Panc1 (cell line): ENCODE measurements around the gene GPRIN3. TPM values are rescaled to one million over a fixed set of nuclear protein-coding genes. Genes with fewer than 3 reads are reported as not detected.

ENCODE experiments used
- ATAC-seq: fragments of 200-7000 bp; cut with Tn5 transposase; 2 replicates; pipeline ENCODE4 v1.9.1; 2020; ENCODE audit warnings: mild to moderate bottlenecking, moderate library complexity
- BruUV-seq: library from RNA; stranded (reverse); fragments of 400-500 nt; replicated peaks from 2 replicates; lab custom pipeline; 2021; lab: Mats Ljungman, UMichigan
- CTCF ChIA-PET: fragments of 300-600 bp; sonication (Branson Sonifier 250); formaldehyde crosslinking; loops from one replicate; lab custom pipeline; 2022; ENCODE audit warnings: antibody characterized with exemption; lab: Charles Lee
- POLR2A ChIA-PET: fragments of 300-600 bp; sonication (Branson Sonifier 250); formaldehyde crosslinking; loops from one replicate; lab custom pipeline; 2022; ENCODE audit warnings: antibody characterized with exemption; lab: Charles Lee
- DNase-seq: peaks from one replicate; pipeline ENCODE4 v3.0.0-alpha.2; 2010; ENCODE audit warnings: low read depth, low spot score
- H3K27ac ChIP-seq: 2 replicates; pipeline ENCODE4 v1.5.1; 2011; ENCODE audit warnings: mild to moderate bottlenecking, low read length, inconsistent platforms
- H3K27me3 ChIP-seq: fragments of 200-500 bp; sonication (Bioruptor generic); 2 replicates; pipeline ENCODE4 v1.6.0; 2014; ENCODE audit warnings: low read length, inconsistent platforms; ENCODE audit not compliant: control insufficient read depth, insufficient read depth
- H3K36me3 ChIP-seq: fragments of 200-500 bp; sonication (Bioruptor generic); 2 replicates; pipeline ENCODE4 v1.5.1; 2014; ENCODE audit warnings: inconsistent platforms, mild to moderate bottlenecking, low read length, moderate library complexity; ENCODE audit not compliant: control insufficient read depth, insufficient read depth
- H3K4me1 ChIP-seq: 2 replicates; pipeline ENCODE4 v1.5.1; 2011; ENCODE audit warnings: inconsistent platforms, mild to moderate bottlenecking, low read length, moderate library complexity; ENCODE audit not compliant: control insufficient read depth, insufficient read depth
- H3K4me3 ChIP-seq, 2 experiments: 2 replicates each; pipeline ENCODE4 v1.5.1; 2011 to 2012; ENCODE audit warnings: low read depth in 2 of 2, low read length in 2 of 2, mild to moderate bottlenecking in 2 of 2, inconsistent platforms in 1 of 2, moderate library complexity in 1 of 2
- H3K9me3 ChIP-seq: fragments of 200-500 bp; sonication (Bioruptor generic); 2 replicates; pipeline ENCODE4 v1.5.1; 2014; ENCODE audit warnings: low read depth, mild to moderate bottlenecking, inconsistent platforms, low read length, moderate library complexity; ENCODE audit not compliant: control insufficient read depth, insufficient read depth
- POLR2AphosphoS5 ChIP-seq: IDR thresholded peaks from 2 replicates; pipeline ENCODE4 v1.6.1; 2012; ENCODE audit warnings: mild to moderate bottlenecking, low read depth, low read length, moderate library complexity
- SIN3A ChIP-seq: IDR thresholded peaks from 2 replicates; pipeline ENCODE4 v1.6.1; 2012; ENCODE audit warnings: low read depth, mild to moderate bottlenecking, low read length, moderate library complexity, borderline replicate concordance; ENCODE audit not compliant: insufficient read depth
- TCF7L2 ChIP-seq: IDR thresholded peaks from 2 replicates; pipeline ENCODE4 v1.6.1; 2011; ENCODE audit warnings: mild to moderate bottlenecking, low read depth, low read length, inconsistent platforms
- in situ Hi-C: cut with HindIII; loops from 2 replicates; pipeline ENCODE4 v1.10.0; 2016; ENCODE audit warnings: low sequenced_read_pairs, low pct_unique_long_range_greater_than_20kb
- intact Hi-C: fragments of 100-400 bp; cut with micrococcal nuclease; formaldehyde crosslinking; loops from one replicate; pipeline ENCODE4 v1.10.0; 2022; ENCODE audit not compliant: unreplicated experiment
- total RNA-seq: library from RNA; stranded (reverse); gene quantifications from one replicate; pipeline ENCODE4 v1.2.1, GENCODE V29; 2021; ENCODE audit not compliant: unreplicated experiment
- TF ChIP-seq, protein P1 (sequence below): fragments of 450-650 bp; IDR thresholded peaks from 2 replicates; pipeline ENCODE4 v1.5.1; 2017; ENCODE audit warnings: mild to moderate bottlenecking
- TF ChIP-seq, protein P2 (sequence below), 2 experiments: IDR thresholded peaks; 2 replicates each; pipeline ENCODE4 v1.6.1; 2011 to 2012; ENCODE audit warnings: low read depth in 2 of 2, control low read depth in 1 of 2, low read length in 1 of 2, mild to moderate bottlenecking in 1 of 2, moderate library complexity in 1 of 2; ENCODE audit not compliant: insufficient read depth in 1 of 2

Gene GPRIN3
- total RNA-seq, 1 experiment from 2014 or later = 0.03 TPM

GRCh38 chr4:89214308-89214707, 93.3 kb downstream of the GPRIN3 start:
- H3K4me3 ChIP-seq = no peak overlapping the region
- no peak for DNase-seq
- H3K36me3 ChIP-seq = no peaks in the 10 kb centered on the region
- in situ Hi-C loops (no loop called here), intact Hi-C loops (no loop called here)
- ChIA-PET POLR2A (no interaction called here), CTCF (no interaction called here)
- ATAC-seq = no peak
- no peaks in the 10 kb centered on the region for H3K27me3 ChIP-seq
- no peaks in the 10 kb centered on the region for H3K4me1 ChIP-seq
- H3K9me3 ChIP-seq = no peaks in the 10 kb centered on the region
- H3K27ac ChIP-seq = no peak overlapping the region
- TF ChIP-seq POLR2AphosphoS5 (no peak), TCF7L2 (no peak), SIN3A (no peak)
- TF ChIP-seq, protein P1, sequence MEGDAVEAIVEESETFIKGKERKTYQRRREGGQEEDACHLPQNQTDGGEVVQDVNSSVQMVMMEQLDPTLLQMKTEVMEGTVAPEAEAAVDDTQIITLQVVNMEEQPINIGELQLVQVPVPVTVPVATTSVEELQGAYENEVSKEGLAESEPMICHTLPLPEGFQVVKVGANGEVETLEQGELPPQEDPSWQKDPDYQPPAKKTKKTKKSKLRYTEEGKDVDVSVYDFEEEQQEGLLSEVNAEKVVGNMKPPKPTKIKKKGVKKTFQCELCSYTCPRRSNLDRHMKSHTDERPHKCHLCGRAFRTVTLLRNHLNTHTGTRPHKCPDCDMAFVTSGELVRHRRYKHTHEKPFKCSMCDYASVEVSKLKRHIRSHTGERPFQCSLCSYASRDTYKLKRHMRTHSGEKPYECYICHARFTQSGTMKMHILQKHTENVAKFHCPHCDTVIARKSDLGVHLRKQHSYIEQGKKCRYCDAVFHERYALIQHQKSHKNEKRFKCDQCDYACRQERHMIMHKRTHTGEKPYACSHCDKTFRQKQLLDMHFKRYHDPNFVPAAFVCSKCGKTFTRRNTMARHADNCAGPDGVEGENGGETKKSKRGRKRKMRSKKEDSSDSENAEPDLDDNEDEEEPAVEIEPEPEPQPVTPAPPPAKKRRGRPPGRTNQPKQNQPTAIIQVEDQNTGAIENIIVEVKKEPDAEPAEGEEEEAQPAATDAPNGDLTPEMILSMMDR = no peak
- TF ChIP-seq, protein P2, sequence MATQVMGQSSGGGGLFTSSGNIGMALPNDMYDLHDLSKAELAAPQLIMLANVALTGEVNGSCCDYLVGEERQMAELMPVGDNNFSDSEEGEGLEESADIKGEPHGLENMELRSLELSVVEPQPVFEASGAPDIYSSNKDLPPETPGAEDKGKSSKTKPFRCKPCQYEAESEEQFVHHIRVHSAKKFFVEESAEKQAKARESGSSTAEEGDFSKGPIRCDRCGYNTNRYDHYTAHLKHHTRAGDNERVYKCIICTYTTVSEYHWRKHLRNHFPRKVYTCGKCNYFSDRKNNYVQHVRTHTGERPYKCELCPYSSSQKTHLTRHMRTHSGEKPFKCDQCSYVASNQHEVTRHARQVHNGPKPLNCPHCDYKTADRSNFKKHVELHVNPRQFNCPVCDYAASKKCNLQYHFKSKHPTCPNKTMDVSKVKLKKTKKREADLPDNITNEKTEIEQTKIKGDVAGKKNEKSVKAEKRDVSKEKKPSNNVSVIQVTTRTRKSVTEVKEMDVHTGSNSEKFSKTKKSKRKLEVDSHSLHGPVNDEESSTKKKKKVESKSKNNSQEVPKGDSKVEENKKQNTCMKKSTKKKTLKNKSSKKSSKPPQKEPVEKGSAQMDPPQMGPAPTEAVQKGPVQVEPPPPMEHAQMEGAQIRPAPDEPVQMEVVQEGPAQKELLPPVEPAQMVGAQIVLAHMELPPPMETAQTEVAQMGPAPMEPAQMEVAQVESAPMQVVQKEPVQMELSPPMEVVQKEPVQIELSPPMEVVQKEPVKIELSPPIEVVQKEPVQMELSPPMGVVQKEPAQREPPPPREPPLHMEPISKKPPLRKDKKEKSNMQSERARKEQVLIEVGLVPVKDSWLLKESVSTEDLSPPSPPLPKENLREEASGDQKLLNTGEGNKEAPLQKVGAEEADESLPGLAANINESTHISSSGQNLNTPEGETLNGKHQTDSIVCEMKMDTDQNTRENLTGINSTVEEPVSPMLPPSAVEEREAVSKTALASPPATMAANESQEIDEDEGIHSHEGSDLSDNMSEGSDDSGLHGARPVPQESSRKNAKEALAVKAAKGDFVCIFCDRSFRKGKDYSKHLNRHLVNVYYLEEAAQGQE (IDR thresholded peaks at IDR 0.05; ENCODE audit: insufficient read depth in 1 of 2, low read depth in 2 of 2, low read length in 1 of 2) = no peak
- BruUV-seq = no TSS peak

GRCh38 chr4:89213382-89213701, 94.3 kb downstream of the GPRIN3 start:
- no peak overlapping the region for H3K27ac ChIP-seq
- no peak for ATAC-seq

More at GRCh38 chr4:89213382-89213701, 94.3 kb downstream of the GPRIN3 start:
- Histone ChIP-seq H3K27me3 (no peaks in the 10 kb centered on the region), H3K4me1 (no peaks in the 10 kb centered on the region), H3K4me3 (no peak overlapping the region), H3K36me3 (no peaks in the 10 kb centered on the region), H3K9me3 (no peaks in the 10 kb centered on the region)
- no TSS peak for BruUV-seq
- CTCF ChIA-PET = no interaction called here
- intact Hi-C loops (no loop called here), in situ Hi-C loops (no loop called here)
- POLR2A ChIA-PET = no interaction called here
- no peak for DNase-seq
- TF ChIP-seq POLR2AphosphoS5 (no peak), SIN3A (no peak), TCF7L2 (no peak)
- TF ChIP-seq, protein P2 (IDR thresholded peaks at IDR 0.05; ENCODE audit: insufficient read depth in 1 of 2, low read depth in 2 of 2, low read length in 1 of 2) = no peak
- TF ChIP-seq, protein P1 = no peak
